Endothelial cell of umbilical vein (primary cell): ENCODE data around the gene GH1. TPM values are rescaled to one million over a fixed set of nuclear protein-coding genes. Genes with fewer than 3 reads are reported as not detected.

ENCODE experiments used
- BruUV-seq: library from RNA; stranded (reverse); fragments of 400-500 nt; replicated peaks from 2 replicates; lab custom pipeline; 2021; lab: Mats Ljungman, UMichigan
- CTCF ChIA-PET: fragments of 300-600, 350-600 bp; sonication (Branson Sonifier 250); formaldehyde crosslinking; loops from one replicate; lab custom pipeline; 2021; ENCODE audit warnings: antibody characterized with exemption, inconsistent platforms; lab: Charles Lee
- POLR2A ChIA-PET: fragments of 300-600, 350-600 bp; sonication (Branson Sonifier 250); formaldehyde crosslinking; loops from one replicate; lab custom pipeline; 2021; ENCODE audit warnings: antibody characterized with exemption, inconsistent platforms; lab: Charles Lee
- DNase-seq: peaks from one replicate; pipeline ENCODE4 v3.0.0-alpha.2; 2011; ENCODE audit warnings: low read depth, low spot score
- FAIRE-seq: peaks from 2 replicates; lab custom pipeline; 2011; peaks lifted over from hg19 to GRCh38; lab: Jason Lieb, UNC
- H2AFZ ChIP-seq: 2 replicates; pipeline ENCODE4 v1.6.0; 2012; ENCODE audit warnings: low read depth, low read length, control low read depth, inconsistent platforms
- H3K27ac ChIP-seq: 2 replicates; pipeline ENCODE4 v1.5.1; 2011; ENCODE audit warnings: low read depth, mild to moderate bottlenecking, control low read depth, low read length, moderate library complexity; ENCODE audit not compliant: insufficient read depth
- H3K27me3 ChIP-seq, 2 experiments: 2 replicates each; pipeline versions ENCODE4 v1.6.0 to v1.6.1; 2011; ENCODE audit warnings: low read length in 2 of 2, mixed read lengths in 1 of 2; ENCODE audit not compliant: control insufficient read depth in 2 of 2, insufficient read depth in 2 of 2
- H3K36me3 ChIP-seq, 2 experiments: 2 replicates in 1 of 2; 3 replicates in 1 of 2; pipeline ENCODE4 v1.5.1; 2011; ENCODE audit warnings: low read length in 2 of 2, mild to moderate bottlenecking in 1 of 2, moderate library complexity in 1 of 2; ENCODE audit not compliant: control insufficient read depth in 2 of 2, insufficient read depth in 2 of 2; ENCODE audit errors: extremely low read depth in 1 of 2
- H3K4me1 ChIP-seq: 3 replicates; pipeline ENCODE4 v1.5.1; 2011; ENCODE audit warnings: mild to moderate bottlenecking, low read length; ENCODE audit not compliant: control insufficient read depth, insufficient read depth; ENCODE audit errors: extremely low read depth
- H3K4me2 ChIP-seq: 2 replicates; pipeline ENCODE4 v1.6.1; 2011; ENCODE audit warnings: low read length, control low read depth, mixed read lengths; ENCODE audit not compliant: insufficient read depth
- H3K4me3 ChIP-seq, 3 experiments: fragments of 200-600 bp in 1 of 3; sonication (generic), shearing (Covaris generic) in 1 of 3; replicated peaks in 1 of 3; 2 replicates each; pipeline ENCODE4 v1.5.1; 2011 to 2016; ENCODE audit warnings: control low read depth in 3 of 3, low read length in 3 of 3, mild to moderate bottlenecking in 2 of 3, inconsistent platforms in 1 of 3, low read depth in 1 of 3, moderate library complexity in 1 of 3; ENCODE audit not compliant: insufficient read depth in 1 of 3
- H3K79me2 ChIP-seq: 2 replicates; pipeline ENCODE4 v1.6.0; 2012; ENCODE audit warnings: low read length, inconsistent platforms; ENCODE audit not compliant: control insufficient read depth, insufficient read depth
- H3K9ac ChIP-seq: replicated peaks from 2 replicates; pipeline ENCODE3; 2011; ENCODE audit warnings: low read length, control low read depth; ENCODE audit not compliant: insufficient read depth; ENCODE audit errors: extremely low read depth
- H3K9me1 ChIP-seq: replicated peaks from 3 replicates; pipeline ENCODE4 v1.6.0; 2011; ENCODE audit warnings: mild to moderate bottlenecking, low read length; ENCODE audit not compliant: control insufficient read depth, insufficient read depth; ENCODE audit errors: extremely low read depth
- H3K9me3 ChIP-seq: replicated peaks from 2 replicates; pipeline ENCODE4 v1.5.1; 2012; ENCODE audit warnings: low read length, inconsistent platforms; ENCODE audit not compliant: control insufficient read depth, insufficient read depth
- H4K20me1 ChIP-seq: replicated peaks from 2 replicates; pipeline ENCODE3; 2011; ENCODE audit warnings: mild to moderate bottlenecking, low read length; ENCODE audit not compliant: control insufficient read depth, insufficient read depth; ENCODE audit errors: extremely low read depth
- CTCF ChIP-seq, 2 donors: IDR thresholded peaks; 1 replicate in 1 of 2; 2 replicates in 1 of 2; pipeline ENCODE4 v1.5.1; 2011; ENCODE audit warnings: low read length in 2 of 2, mild to moderate bottlenecking in 2 of 2, moderate library complexity in 2 of 2, control low read depth in 1 of 2, inconsistent platforms in 1 of 2, low read depth in 1 of 2; ENCODE audit not compliant: insufficient read depth in 1 of 2; ENCODE audit errors: extremely low read depth in 1 of 2
- EZH2 ChIP-seq: IDR thresholded peaks from 2 replicates; pipeline ENCODE4 v1.6.1; 2012; ENCODE audit warnings: borderline replicate concordance, low read depth, mild to moderate bottlenecking, moderate library complexity, low read length, inconsistent platforms; ENCODE audit not compliant: severe bottlenecking
- FOS ChIP-seq: IDR thresholded peaks from 2 replicates; pipeline ENCODE4 v1.6.1; 2011; ENCODE audit warnings: mild to moderate bottlenecking, low read length, moderate library complexity, borderline replicate concordance; ENCODE audit not compliant: insufficient read depth
- GATA2 ChIP-seq: IDR thresholded peaks from 2 replicates; pipeline ENCODE4 v1.7.0; 2011; ENCODE audit warnings: low read depth, mild to moderate bottlenecking, moderate library complexity, mixed read lengths, low read length; ENCODE audit not compliant: insufficient read length, insufficient read depth
- JUN ChIP-seq: IDR thresholded peaks from 2 replicates; pipeline ENCODE4 v1.6.1; 2011; ENCODE audit warnings: borderline replicate concordance, low read depth; ENCODE audit not compliant: insufficient read length, insufficient read depth
- MAX ChIP-seq: IDR thresholded peaks from 2 replicates; pipeline ENCODE4 v1.6.1; 2011; ENCODE audit not compliant: insufficient read depth, insufficient read length
- MYC ChIP-seq: IDR thresholded peaks from one replicate; pipeline ENCODE4 v1.6.1; 2011; ENCODE audit warnings: mild to moderate bottlenecking, low read depth, low read length
- POLR2A ChIP-seq: IDR thresholded peaks from 2 replicates; pipeline ENCODE4 v1.6.1; 2012; ENCODE audit warnings: low read depth, mild to moderate bottlenecking, control low read depth, low read length
- POLR2AphosphoS5 ChIP-seq: IDR thresholded peaks from 2 replicates; pipeline ENCODE4 v1.6.1; 2012; ENCODE audit warnings: low read depth, mild to moderate bottlenecking, control low read depth, low read length, moderate library complexity; ENCODE audit not compliant: insufficient read depth
- dilution Hi-C: fragments of 300-500 bp; cut with MboI; formaldehyde crosslinking; loops from one replicate; pipeline ENCODE4 v1.15.0; 2019; ENCODE audit warnings: low sequenced_read_pairs; ENCODE audit not compliant: extremely low pct_ligation_motif_present
- intact Hi-C: fragments of 100-400 bp; cut with micrococcal nuclease; formaldehyde crosslinking; loops from one replicate; pipeline ENCODE4 v1.10.0; 2022
- polyA plus RNA-seq, 4 experiments: library from polyadenylated mRNA; depleted of rRNA in 3 of 4; stranded (reverse) in 3 of 4; unstranded in 1 of 4; fragments of >200 nt; gene quantifications; 2 replicates each; pipeline versions ENCODE4 v1.2.1 to v1.2.3, GENCODE V29; 2011 to 2012; ENCODE audit warnings: missing spikeins in 1 of 4
- total RNA-seq: library from RNA; stranded (reverse); gene quantifications from 2 replicates; pipeline ENCODE4 v1.2.3, GENCODE V29; 2021

GH1 gene
- total and polyA plus RNA-seq, 2 donors (not counting 3 experiments of a cell fraction or from before 2014, with no cell fraction given) = not detected

DNA sequence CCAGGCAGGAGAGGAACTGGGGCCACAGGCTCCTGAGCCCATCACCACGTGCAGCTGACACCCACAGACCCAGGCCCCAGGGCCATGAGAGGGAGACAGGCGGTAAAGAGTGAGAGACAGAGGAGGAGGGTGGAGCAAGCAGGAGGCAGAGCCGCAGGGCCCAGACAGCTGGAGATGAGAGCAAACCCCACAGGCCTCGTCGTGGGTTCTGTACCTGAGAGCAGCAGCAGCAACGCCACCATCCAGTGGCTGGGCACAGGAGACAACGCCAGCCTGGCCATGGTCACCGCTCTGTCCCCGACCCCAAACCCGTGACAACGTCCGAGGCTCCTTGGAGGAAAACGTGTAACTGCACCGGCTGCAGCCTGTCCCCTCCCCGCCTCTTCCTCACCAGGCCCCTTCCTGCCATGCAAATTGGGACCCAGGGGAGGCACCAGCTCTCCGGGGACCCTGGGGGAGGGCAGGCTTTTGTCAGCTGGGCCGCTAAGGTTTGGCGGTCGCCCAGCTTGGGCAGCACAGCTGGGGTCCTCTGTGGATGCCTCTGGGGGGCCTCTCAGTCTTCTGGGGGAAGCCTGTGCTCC lies 13.4 kb upstream of the GH1 start, which contains the start of gene CD79B:
TSS of gene CD79B (minus strand) at position 351 of the 581 bp plus-strand sequence. CDS start at position 281, 70 bp downstream.
- no peak for FAIRE-seq
- peak within 1 kb of the TSS; percentile 34 for H2AFZ ChIP-seq
- no peaks in the 10 kb centered on the region for H3K36me3 ChIP-seq
- no peak for DNase-seq
- no peak within 1 kb of the TSS for H3K4me2 ChIP-seq
- no peaks in the 10 kb centered on the region for H3K9me1 ChIP-seq
- H3K9me3 ChIP-seq = no peaks in the 10 kb centered on the region
- POLR2A ChIA-PET = no interaction called here
- intact Hi-C loops = no loop called here
- H3K79me2 ChIP-seq = no peaks in the 10 kb centered on the region
- peaks cover 4% of the 10 kb centered on the region for H3K4me1 ChIP-seq
- dilution Hi-C loops = no loop called here
- no peaks in the 10 kb centered on the region for H3K27me3 ChIP-seq
- no peak for TF ChIP-seq POLR2AphosphoS5
- TF ChIP-seq FOS = no peak
- TF ChIP-seq GATA2 = no peak
- TF ChIP-seq MAX = no peak
- TF ChIP-seq CTCF (IDR thresholded peaks at IDR 0.05; ENCODE audit: extremely low read depth in 1 of 2, insufficient read depth in 1 of 2, low read depth in 1 of 2, low read length in 2 of 2) = no peak
- TF ChIP-seq EZH2 = no peak
- no peak for TF ChIP-seq POLR2A
- TF ChIP-seq JUN = no peak
- no peak for TF ChIP-seq MYC
- no peaks in the 10 kb centered on the region for H4K20me1 ChIP-seq
- no peak within 1 kb of the TSS for H3K4me3 ChIP-seq
- no peak within 1 kb of the TSS for H3K27ac ChIP-seq
- CTCF ChIA-PET = interaction anchor here (0.6 to 3.4 kb wide), 3 partner anchors 13 to 59 kb away, joined by 3 to 22 read pairs (median 4); no protein-coding TSS in a partner anchor
- H3K9ac ChIP-seq = no peak within 1 kb of the TSS
- no TSS peak for BruUV-seq
